Hippocampal formation (tissue), 2 donors: ENCODE results near the gene TSPAN2.

ENCODE experiments used
- DNase-seq, 2 donors: peaks; one replicate each; lab custom pipeline; 2025; lab: John Stamatoyannopoulos, UW

The TSPAN2 gene

DNA sequence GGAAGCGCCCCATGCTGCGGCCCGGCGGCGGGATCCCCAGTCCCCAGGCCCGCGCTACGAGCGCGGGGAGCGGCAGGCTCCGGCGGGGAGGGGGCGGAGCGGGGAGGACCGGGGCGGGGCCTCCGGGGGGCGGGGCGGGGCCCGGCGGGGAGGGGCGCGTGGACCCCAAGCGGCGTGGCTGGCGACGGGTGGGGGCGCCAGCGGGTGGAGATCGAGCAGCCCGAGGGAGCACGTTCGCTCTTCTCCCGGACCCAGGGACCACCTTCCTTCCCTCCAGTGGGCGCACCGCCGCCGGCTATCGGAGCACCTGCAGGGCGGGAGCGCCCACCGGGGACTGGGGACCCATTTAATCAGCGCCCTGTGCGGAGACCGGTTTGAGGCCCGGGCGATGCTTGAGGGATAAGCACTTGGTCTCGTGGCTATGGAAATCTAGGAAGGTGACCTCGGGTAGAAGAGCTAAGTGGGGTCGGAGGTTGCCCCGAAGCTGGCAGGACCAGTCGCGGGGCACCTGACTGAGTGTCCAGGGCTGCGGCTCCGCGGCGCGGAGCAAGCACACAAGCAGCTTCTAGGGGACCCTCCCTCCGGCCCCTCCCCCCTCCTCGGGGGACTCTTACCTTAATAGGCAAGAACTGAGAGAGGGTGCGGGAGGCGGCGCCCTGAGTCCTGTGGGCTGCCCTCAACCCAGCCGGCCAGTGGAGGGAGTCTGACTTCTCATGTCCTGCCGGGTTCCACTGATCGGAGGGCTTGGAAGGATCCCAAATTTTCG, at the start of gene TSPAN2:
Gene TSPAN2, minus strand, starts transcription at position 84 of the 766 bp plus-strand sequence. Its CDS starts 71 bp downstream, at position 13.
- DNase-seq, result no peak

DNA sequence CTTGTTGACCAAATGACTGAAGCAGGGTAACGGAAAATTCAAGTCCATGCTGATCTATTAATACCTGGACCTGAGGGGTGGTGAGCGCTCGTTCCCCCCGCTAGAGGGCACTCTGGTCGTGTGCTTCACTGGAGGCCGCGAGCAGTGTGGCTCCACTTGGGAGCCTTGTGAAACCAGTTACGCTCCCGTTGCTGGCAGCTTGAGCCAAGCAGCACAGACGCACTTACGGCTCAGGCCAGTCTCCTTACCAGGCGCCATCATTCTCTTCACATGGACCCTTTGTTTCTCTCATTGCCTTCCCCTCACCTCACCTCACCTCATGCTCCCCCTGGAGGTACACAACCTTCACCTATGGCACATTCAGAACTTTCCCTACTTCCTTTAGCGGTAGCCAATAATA, 49.7 kb upstream of the TSPAN2 start:
- peak; percentile 40 to 60 for DNase-seq

GRCh38 chr1:115138271-115138670, 49.0 kb upstream of the TSPAN2 start:
- DNase-seq, result no peak

GRCh38 chr1:115137191-115137590, 47.9 kb upstream of the TSPAN2 start:
- DNase-seq, result no peak

GRCh38 chr1:115136706-115137105, 47.4 kb upstream of the TSPAN2 start:
- no peak for DNase-seq

GRCh38 chr1:115136106-115136505, 46.8 kb upstream of the TSPAN2 start:
- DNase-seq, result no peak

DNA sequence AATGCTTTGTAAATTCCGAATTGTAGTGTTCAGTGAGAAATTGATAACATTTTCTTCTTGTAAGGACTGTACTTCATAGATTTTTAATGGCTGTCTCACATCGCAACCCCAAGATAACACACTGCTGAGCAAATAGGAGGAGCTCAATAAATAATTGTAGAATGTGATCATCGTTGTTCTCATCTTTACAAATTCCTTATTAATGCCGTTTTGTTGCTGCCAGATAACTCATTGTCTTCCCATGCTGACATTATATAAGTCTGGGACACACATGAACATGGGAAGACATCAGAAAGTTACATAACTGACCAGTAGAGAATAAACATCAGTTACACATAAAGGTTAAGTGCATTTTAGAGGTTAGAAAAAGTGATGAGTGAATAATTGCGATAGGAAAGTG, 46.4 kb upstream of the TSPAN2 start:
- no peak for DNase-seq

DNA sequence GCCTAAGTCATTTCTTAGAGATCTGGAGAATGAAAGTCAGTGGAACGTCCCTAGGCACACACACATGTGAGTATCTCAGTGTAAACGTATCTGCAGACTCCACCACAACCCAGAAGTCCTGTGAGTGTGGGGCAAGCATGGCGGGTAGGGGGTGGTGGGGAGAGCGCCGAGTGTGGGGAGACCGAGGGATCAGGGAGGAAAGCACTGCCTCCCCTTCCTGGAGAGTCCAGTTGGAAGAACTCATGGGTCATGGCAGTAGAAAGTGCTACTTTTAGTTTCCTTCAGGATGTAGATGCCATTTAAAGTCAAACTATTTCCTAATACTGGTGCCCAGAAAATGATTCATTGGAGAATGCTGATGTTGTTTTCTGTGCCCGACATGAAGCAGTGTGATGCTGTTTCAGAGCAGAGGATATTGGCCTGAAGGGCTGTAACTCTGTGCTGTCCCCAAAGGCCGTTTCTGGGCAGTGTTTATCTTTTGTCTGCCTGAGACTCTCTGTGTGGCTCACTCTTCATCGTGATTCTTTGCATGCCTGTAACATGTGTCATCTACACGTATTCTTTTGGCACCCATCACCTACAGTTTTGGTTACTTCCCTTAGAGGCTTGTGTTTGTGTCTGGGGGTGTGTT, 45.7 kb upstream of the TSPAN2 start:
- no peak for DNase-seq

- DNase-seq, result no peak
Observed at GRCh38 chr1:115134231-115134630, 44.9 kb upstream of the TSPAN2 start.

DNA sequence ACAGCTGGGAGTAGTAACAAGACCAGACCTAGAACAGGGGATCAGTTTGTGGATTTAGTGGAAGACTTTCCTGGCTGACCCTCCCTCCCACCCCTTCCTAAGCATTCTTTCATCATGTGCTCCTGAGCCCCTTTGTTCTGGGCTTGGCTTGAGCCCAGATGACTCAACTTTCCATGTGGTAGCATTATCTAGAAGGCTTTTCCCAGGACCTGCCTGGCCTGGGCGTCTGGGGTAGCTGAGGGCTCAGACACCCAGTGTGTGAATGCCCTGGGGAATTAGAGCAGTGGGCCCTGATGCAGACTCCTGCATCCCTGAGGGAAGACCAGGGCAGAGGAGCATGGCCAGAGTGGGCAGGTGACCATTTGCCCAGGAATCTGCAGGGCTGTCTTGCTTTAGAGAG, 44.1 kb upstream of the TSPAN2 start:
- no peak for DNase-seq

GRCh38 chr1:115130786-115131185, 41.5 kb upstream of the TSPAN2 start:
- DNase-seq, result no peak

DNA sequence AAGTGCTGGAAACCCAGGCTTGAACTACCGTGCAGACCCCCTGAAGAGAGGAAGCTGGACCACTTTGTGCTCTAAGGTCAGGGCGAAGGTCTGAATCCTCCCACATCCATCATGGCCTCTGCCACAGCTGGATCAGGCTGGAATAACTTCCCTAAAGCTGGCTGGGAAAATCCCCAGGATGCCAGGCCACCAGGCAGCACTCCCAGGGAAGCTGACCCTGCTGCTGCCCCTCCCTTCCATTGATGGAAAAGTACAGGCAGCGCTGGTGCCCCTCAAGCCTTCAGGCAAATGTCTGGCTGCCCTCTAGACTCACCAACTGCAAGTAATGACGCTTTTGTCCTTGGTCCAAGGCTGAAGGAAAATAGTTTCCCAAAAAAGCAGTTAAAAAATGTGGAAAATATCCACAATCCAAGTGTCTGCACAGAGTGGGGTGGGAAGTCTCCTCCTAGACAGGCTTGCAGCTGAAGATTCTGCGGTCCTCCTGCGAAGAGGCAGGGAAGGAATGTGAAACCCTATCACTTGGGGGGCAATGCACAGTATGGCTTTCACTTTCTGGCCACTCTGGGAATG, 39.9 kb upstream of the TSPAN2 start:
- no peak for DNase-seq

DNA sequence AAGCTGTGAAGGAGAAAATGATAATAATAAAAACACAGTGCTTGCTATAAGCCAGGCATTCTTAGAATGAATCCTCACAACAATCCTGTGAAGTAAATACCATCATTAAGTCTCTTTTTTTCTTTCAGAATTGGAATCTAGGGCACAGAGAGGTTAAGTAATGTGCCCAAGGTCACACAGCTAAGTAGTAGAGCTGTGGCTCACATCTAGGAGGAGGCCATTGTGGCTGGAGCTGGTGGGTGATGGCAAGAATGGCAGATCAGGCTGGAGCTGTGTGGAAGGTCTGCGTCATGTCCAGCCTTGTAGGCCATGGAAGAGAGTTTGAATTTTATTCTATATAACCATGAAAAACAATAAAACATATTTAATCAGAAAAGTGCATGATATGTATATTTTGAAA, 38.2 kb upstream of the TSPAN2 start:
- no peak for DNase-seq

- no peak for DNase-seq
Observed at GRCh38 chr1:115126516-115126915, 37.2 kb upstream of the TSPAN2 start.

GRCh38 chr1:115123116-115123515, 33.8 kb upstream of the TSPAN2 start:
- DNase-seq, result no peak

GRCh38 chr1:115121793-115122192, 32.5 kb upstream of the TSPAN2 start:
- no peak for DNase-seq

DNA sequence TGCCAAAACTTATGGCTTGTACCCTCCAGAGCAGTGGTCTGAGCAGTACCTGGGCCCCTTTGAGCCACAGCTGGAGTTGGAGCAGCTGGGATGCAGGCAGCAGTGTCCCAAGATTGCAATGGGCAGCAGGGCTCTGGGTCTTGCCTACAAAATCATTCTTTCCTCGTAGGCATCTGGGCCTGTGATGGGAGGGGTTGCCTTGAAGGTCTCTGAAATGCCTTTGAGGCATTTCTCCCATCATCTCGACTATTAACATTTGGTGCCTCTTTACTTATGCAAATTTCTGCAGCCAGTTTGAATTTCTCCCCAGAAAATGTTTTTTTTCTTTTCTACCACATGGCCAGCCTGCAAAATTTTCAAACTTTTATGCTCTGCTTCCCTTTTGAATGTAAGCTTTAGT, 31.0 kb upstream of the TSPAN2 start:
- DNase-seq, result no peak

DNA sequence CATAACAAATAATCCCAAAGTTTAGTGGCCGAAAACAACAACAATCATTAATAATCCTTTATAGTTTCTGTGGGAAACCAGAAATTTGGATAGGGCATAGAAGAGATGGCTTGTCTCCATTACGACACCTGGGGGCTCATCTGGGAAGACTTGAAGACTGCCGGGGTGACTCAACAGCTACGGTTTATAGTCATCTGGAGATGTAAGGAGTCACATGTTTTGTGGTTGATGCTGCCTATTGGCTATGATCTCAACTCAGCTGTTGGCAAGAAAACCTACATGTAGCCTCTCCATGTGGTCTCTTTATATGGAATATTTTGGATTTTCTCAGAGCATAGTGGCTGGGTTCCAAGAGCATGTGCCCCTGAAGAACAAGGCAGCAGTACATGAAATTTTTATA, 29.3 kb upstream of the TSPAN2 start:
- DNase-seq, result no peak

- no peak for DNase-seq
Observed at GRCh38 chr1:115118086-115118485, 28.8 kb upstream of the TSPAN2 start.

DNA sequence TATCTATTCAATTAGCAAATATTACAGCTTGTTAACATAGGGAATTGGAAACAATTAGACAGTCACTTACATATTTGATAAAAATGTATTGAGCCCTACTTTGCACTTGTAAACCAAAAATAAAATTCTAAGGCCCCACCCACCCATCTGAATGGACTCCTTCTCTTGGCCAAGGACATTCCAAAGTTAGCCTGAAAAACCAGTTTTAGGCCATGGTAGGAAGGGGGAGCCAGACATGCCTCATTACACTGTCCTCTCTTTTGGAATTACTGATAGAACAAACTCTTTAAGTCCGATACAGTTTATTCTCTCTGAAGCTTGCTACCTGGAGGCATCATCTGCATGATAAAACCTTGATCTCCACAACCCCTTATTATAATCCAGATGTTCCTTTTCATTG, 28.0 kb upstream of the TSPAN2 start:
- no peak for DNase-seq

DNA sequence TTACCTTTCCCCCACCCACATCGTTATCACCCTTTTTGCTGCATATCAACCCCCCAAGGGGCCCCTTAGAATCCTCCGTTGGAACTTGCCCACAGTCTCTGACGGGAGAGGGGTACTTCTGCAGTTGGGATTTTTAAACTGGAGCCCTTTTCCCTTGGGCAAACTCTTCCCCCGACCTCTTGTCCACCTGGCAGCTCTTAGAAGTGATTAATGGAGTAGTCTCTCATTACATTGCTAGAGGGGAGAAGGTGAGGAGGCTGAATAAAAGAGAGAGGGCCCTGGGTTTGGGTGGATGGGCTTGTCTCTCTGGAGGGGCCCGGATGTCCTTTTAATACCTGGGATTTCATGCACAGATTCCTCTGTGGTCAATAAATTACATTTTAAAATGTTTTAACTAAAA, 27.2 kb upstream of the TSPAN2 start:
- DNase-seq, result no peak

DNA sequence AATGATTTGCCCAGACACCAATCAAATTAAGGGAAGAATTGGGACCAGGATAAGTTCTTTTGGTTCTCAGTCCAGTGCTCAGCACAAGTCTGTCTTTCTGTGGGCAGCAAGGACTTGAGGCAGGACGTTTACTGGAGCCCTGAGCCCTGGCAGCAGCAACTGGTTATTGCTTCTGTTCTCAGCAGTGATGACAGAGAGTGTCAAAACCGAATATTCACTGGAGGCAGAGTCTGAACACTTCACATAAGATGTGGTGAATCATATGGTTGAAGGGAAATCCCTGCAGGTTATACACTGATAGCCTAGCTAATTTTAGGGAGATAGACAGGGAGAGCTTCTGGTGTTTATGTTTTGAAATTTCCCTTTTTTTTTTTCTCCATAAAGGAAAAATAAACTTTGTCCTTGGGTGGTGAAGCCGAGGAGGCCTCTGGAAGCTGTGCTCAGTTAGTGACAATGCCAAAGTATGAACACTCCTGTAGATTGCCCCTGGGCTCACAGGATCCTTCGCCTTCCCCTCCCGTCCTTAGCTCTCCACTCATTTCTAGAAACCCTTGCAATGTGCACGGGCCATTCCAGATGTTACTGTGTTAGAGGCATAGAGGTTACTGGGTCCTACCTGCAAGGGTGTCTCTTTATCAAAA, 26.3 kb upstream of the TSPAN2 start:
- no peak for DNase-seq

GRCh38 chr1:115114308-115114707, 25.0 kb upstream of the TSPAN2 start:
- DNase-seq, result no peak
